GM23338 (cell line): ENCODE results near the gene GARIN1A. TPM values are rescaled to one million over a fixed set of nuclear protein-coding genes. Genes with fewer than 3 reads are reported as not detected.

ENCODE experiments used
- ATAC-seq: fragments of 200-7000 bp; cut with Tn5 transposase; 3 replicates; pipeline ENCODE4 v1.9.1; 2020
- DNase-seq: peaks from one replicate; pipeline ENCODE4 v3.0.0-alpha.2; 2015; ENCODE audit warnings: low spot score
- H2AFZ ChIP-seq: fragments of 200-600 bp; sonication (generic); 2 replicates; pipeline ENCODE4 v1.8.0; 2016; ENCODE audit warnings: antibody characterized with exemption, mild to moderate bottlenecking, moderate library complexity
- H3F3A ChIP-seq: fragments of 200-600 bp; sonication (generic); replicated peaks from 2 replicates; pipeline ENCODE4 v1.8.0; 2017; ENCODE audit warnings: antibody characterized with exemption, mixed run types, low read depth
- H3K27ac ChIP-seq: fragments of 200-600 bp; sonication (generic); 2 replicates; pipeline ENCODE4 v1.6.1; 2016; ENCODE audit warnings: low read depth
- H3K27me3 ChIP-seq: fragments of 200-600 bp; sonication (generic); 2 replicates; pipeline ENCODE4 v1.8.0; 2016; ENCODE audit warnings: mild to moderate bottlenecking, mixed run types, moderate library complexity; ENCODE audit not compliant: insufficient read depth
- H3K36me3 ChIP-seq: fragments of 200-600 bp; sonication (generic); 2 replicates; pipeline ENCODE4 v1.8.0; 2016; ENCODE audit warnings: mild to moderate bottlenecking; ENCODE audit not compliant: insufficient read depth
- H3K4me1 ChIP-seq: fragments of 200-600 bp; sonication (generic); 2 replicates; pipeline ENCODE4 v1.8.0; 2016; ENCODE audit warnings: mild to moderate bottlenecking, moderate library complexity; ENCODE audit not compliant: insufficient read depth
- H3K4me2 ChIP-seq: fragments of 200-600 bp; sonication (generic); 2 replicates; pipeline ENCODE4 v1.7.1; 2017; ENCODE audit warnings: mixed run types
- H3K4me3 ChIP-seq: fragments of 200-600 bp; sonication (generic); 2 replicates; pipeline ENCODE4 v1.6.1; 2016; ENCODE audit warnings: mixed run types
- H3K79me2 ChIP-seq: fragments of 200-600 bp; sonication (generic); replicated peaks from 2 replicates; pipeline ENCODE4 v1.8.0; 2017; ENCODE audit warnings: mild to moderate bottlenecking; ENCODE audit not compliant: insufficient read depth
- H3K9me2 ChIP-seq: fragments of 200-600 bp; sonication (generic); 2 replicates; pipeline ENCODE4 v1.8.0; 2017; ENCODE audit not compliant: insufficient read depth
- H4K20me1 ChIP-seq: fragments of 200-600 bp; sonication (generic); replicated peaks from 2 replicates; pipeline ENCODE4 v1.8.0; 2017; ENCODE audit warnings: mild to moderate bottlenecking; ENCODE audit not compliant: insufficient read depth
- H3K27ac Mint-ChIP-seq: 2 replicates; pipeline ENCODE4 v1.8.0; 2020; ENCODE audit warnings: inconsistent platforms, mild to moderate bottlenecking, moderate library complexity, mixed read lengths
- H3K27me3 Mint-ChIP-seq: 3 replicates; pipeline ENCODE4 v1.8.0; 2022; ENCODE audit warnings: low read depth, mild to moderate bottlenecking, moderate library complexity, mixed read lengths, inconsistent platforms; ENCODE audit not compliant: insufficient read depth, poor library complexity
- H3K36me3 Mint-ChIP-seq: 3 replicates; pipeline ENCODE4 v1.8.0; 2021; ENCODE audit warnings: low read depth, mild to moderate bottlenecking, inconsistent platforms, moderate library complexity, mixed read lengths
- H3K4me1 Mint-ChIP-seq: 3 replicates; pipeline ENCODE4 v1.8.0; 2020; ENCODE audit warnings: mild to moderate bottlenecking, inconsistent platforms, mixed read lengths
- H3K4me3 Mint-ChIP-seq: 3 replicates; pipeline ENCODE4 v1.8.0; 2021; ENCODE audit warnings: moderate library complexity, mild to moderate bottlenecking, inconsistent platforms, mixed read lengths
- H3K9me3 Mint-ChIP-seq: 3 replicates; pipeline ENCODE4 v1.8.0; 2020; ENCODE audit warnings: moderate library complexity, mild to moderate bottlenecking, inconsistent platforms, mixed read lengths
- CREB1 ChIP-seq: fragments of 250-450 bp; sonication (Bioruptor Pico); IDR thresholded peaks from 2 replicates; pipeline ENCODE4 v1.5.0; 2020; ENCODE audit warnings: low read depth, mild to moderate bottlenecking, moderate library complexity
- CTCF ChIP-seq, 2 experiments: fragments of 200-600 bp in 1 of 2; sonication (generic) in 1 of 2; conservative IDR thresholded peaks; 2 replicates each; pipeline versions ENCODE4 v1.5.1 to v1.6.1; 2016 to 2017; ENCODE audit warnings: antibody characterized with exemption in 2 of 2, low read depth in 2 of 2, mild to moderate bottlenecking in 2 of 2, moderate library complexity in 1 of 2
- ETS1 ChIP-seq: IDR thresholded peaks from 2 replicates; pipeline ENCODE4 v1.6.1; 2016; ENCODE audit warnings: antibody characterized with exemption
- EZH2 ChIP-seq: fragments of 200-600 bp; sonication (generic); IDR thresholded peaks from one replicate; pipeline ENCODE4 v1.8.0; 2017; ENCODE audit warnings: antibody characterized with exemption, mild to moderate bottlenecking, low read depth; ENCODE audit not compliant: unreplicated experiment
- EZH2phosphoT487 ChIP-seq: fragments of 200-600 bp; sonication (generic); IDR thresholded peaks from one replicate; pipeline ENCODE4 v1.8.1; 2018; ENCODE audit warnings: antibody characterized with exemption; ENCODE audit not compliant: unreplicated experiment
- JUNB ChIP-seq: IDR thresholded peaks from one replicate; pipeline ENCODE4 v1.6.1; 2016; ENCODE audit warnings: antibody characterized with exemption; ENCODE audit not compliant: unreplicated experiment
- NANOG ChIP-seq: IDR thresholded peaks from 2 replicates; pipeline ENCODE4 v1.6.1; 2016; ENCODE audit warnings: antibody characterized with exemption, borderline replicate concordance
- POLR2AphosphoS5 ChIP-seq: IDR thresholded peaks from 2 replicates; pipeline ENCODE4 v1.6.1; 2016; ENCODE audit warnings: antibody characterized with exemption, low read depth
- REST ChIP-seq: IDR thresholded peaks from one replicate; pipeline ENCODE4 v1.6.1; 2018; ENCODE audit warnings: antibody characterized with exemption; ENCODE audit not compliant: unreplicated experiment
- STAT1 ChIP-seq: IDR thresholded peaks from one replicate; pipeline ENCODE4 v1.6.1; 2016; ENCODE audit warnings: antibody characterized with exemption; ENCODE audit not compliant: unreplicated experiment
- ZNF114 ChIP-seq: fragments of 250-450 bp; sonication (Bioruptor Pico); IDR thresholded peaks from 2 replicates; pipeline ENCODE4 v1.5.0; 2020; ENCODE audit warnings: mild to moderate bottlenecking, moderate library complexity
- ZNF331 ChIP-seq: fragments of 250-450 bp; sonication (Bioruptor Pico); IDR thresholded peaks from 2 replicates; pipeline ENCODE4 v1.5.0; 2020; ENCODE audit warnings: low read depth, mild to moderate bottlenecking, moderate library complexity
- ZNF462 ChIP-seq: fragments of 250-450 bp; sonication (Bioruptor Pico); IDR thresholded peaks from 2 replicates; pipeline ENCODE4 v1.5.0; 2020; ENCODE audit warnings: mild to moderate bottlenecking, moderate library complexity
- polyA plus RNA-seq: library from polyadenylated mRNA; unstranded; fragments of >200 nt; fragmentation: Nextera tagmentation; extraction: Ambion mirVana; gene quantifications from 2 replicates; pipeline ENCODE4 v1.2.1, GENCODE V29; 2016
- total RNA-seq: library from RNA; depleted of rRNA; stranded (reverse); fragments of >200 nt; shearing (Covaris generic); gene quantifications from 2 replicates; pipeline ENCODE4 v1.2.3, GENCODE V29; 2014

The GARIN1A gene
- total and polyA plus RNA-seq, 2 experiments from 2014 or later, result 0.10 TPM; not detected in 1

GRCh38 chr7:128714701-128715495 lies 42.8 kb downstream of the GARIN1A start:
- H3K27ac Mint-ChIP-seq, result no peak overlapping the region
- TF ChIP-seq POLR2AphosphoS5 (no peak), NANOG (no peak), CTCF (conservative IDR thresholded peaks at IDR 0.05; ENCODE audit: low read depth in 2 of 2) (no peak), ZNF114 (CRISPR knock-in tag) (no peak), EZH2phosphoT487 (no peak), ZNF331 (CRISPR knock-in tag) (no peak), ETS1 (no peak), EZH2 (no peak), ZNF462 (no peak), STAT1 (no peak), REST (no peak), CREB1 (CRISPR knock-in tag) (no peak), JUNB (no peak)
- no peaks in the 10 kb centered on the region for H3K36me3 Mint-ChIP-seq
- no peak for DNase-seq
- Histone ChIP-seq H3K27me3 (no peaks in the 10 kb centered on the region), H3F3A (no peaks in the 10 kb centered on the region), H3K4me2 (no peak overlapping the region), H4K20me1 (no peaks in the 10 kb centered on the region), H3K4me1 (no peaks in the 10 kb centered on the region), H3K36me3 (no peaks in the 10 kb centered on the region), H3K9me2 (no peaks in the 10 kb centered on the region), H2AFZ (no peak overlapping the region), H3K27ac (no peak overlapping the region), H3K4me3 (no peak overlapping the region), H3K79me2 (no peaks in the 10 kb centered on the region)
- no peaks in the 10 kb centered on the region for H3K4me1 Mint-ChIP-seq
- H3K9me3 Mint-ChIP-seq, result no peaks in the 10 kb centered on the region
- no peak overlapping the region for H3K4me3 Mint-ChIP-seq
- peaks cover 5% of the 10 kb centered on the region for H3K27me3 Mint-ChIP-seq
- ATAC-seq, result no peak
